MM.1S (cell line): ENCODE results near the gene OSBPL10.

ENCODE experiments used
- DNase-seq: peaks from one replicate; pipeline ENCODE4 v3.0.0-alpha.2; 2015
- H2AFZ ChIP-seq: fragments of 300-600 bp; sonication (generic); 2 replicates; pipeline ENCODE4 v1.6.0; 2016; ENCODE audit warnings: antibody characterized with exemption, low read length
- H3F3A ChIP-seq: fragments of 300-600 bp; sonication (generic); 2 replicates; pipeline ENCODE4 v1.6.1; 2016; ENCODE audit warnings: mild to moderate bottlenecking, antibody characterized with exemption, low read length, moderate library complexity, mixed read lengths; ENCODE audit not compliant: insufficient read depth
- H3K27ac ChIP-seq: fragments of 300-600 bp; sonication (generic); 2 replicates; pipeline ENCODE4 v1.5.1; 2016; ENCODE audit warnings: mild to moderate bottlenecking, low read length
- H3K27me3 ChIP-seq: fragments of 300-600 bp; sonication (generic); replicated peaks from 2 replicates; pipeline ENCODE4 v1.6.0; 2016; ENCODE audit warnings: low read length; ENCODE audit not compliant: insufficient read depth
- H3K36me3 ChIP-seq: fragments of 300-600 bp; sonication (generic); replicated peaks from 2 replicates; pipeline ENCODE4 v1.6.1; 2016; ENCODE audit warnings: mild to moderate bottlenecking, low read length, mixed read lengths; ENCODE audit not compliant: insufficient read depth
- H3K4me1 ChIP-seq: fragments of 300-600 bp; sonication (generic); 2 replicates; pipeline ENCODE4 v1.6.1; 2016; ENCODE audit warnings: low read length, mixed read lengths
- H3K4me2 ChIP-seq: fragments of 300-600 bp; sonication (generic); 2 replicates; pipeline ENCODE4 v1.6.0; 2016; ENCODE audit warnings: low read depth, low read length
- H3K4me3 ChIP-seq: fragments of 300-600 bp; sonication (generic); 2 replicates; pipeline ENCODE4 v1.5.1; 2016; ENCODE audit warnings: low read length, mixed read lengths
- H3K79me2 ChIP-seq: fragments of 300-600 bp; sonication (generic); 2 replicates; pipeline ENCODE4 v1.6.1; 2016; ENCODE audit warnings: mixed run types, low read length, mixed read lengths
- H3K9ac ChIP-seq: fragments of 300-600 bp; sonication (generic); 2 replicates; pipeline ENCODE4 v1.6.1; 2016; ENCODE audit warnings: low read length, mixed read lengths
- H3K9me2 ChIP-seq: fragments of 300-600 bp; sonication (generic); replicated peaks from 2 replicates; pipeline ENCODE4 v1.6.1; 2016; ENCODE audit warnings: mild to moderate bottlenecking, low read length, mixed read lengths; ENCODE audit not compliant: insufficient read depth
- H3K9me3 ChIP-seq: fragments of 300-600 bp; sonication (generic); replicated peaks from 2 replicates; pipeline ENCODE4 v1.6.1; 2016; ENCODE audit warnings: mild to moderate bottlenecking, low read length, mixed read lengths; ENCODE audit not compliant: insufficient read depth
- H4K20me1 ChIP-seq: fragments of 300-600 bp; sonication (generic); 2 replicates; pipeline ENCODE4 v1.6.1; 2016; ENCODE audit warnings: mild to moderate bottlenecking, low read length, moderate library complexity, mixed read lengths; ENCODE audit not compliant: insufficient read depth
- EZH2 ChIP-seq: fragments of 300-600 bp; sonication (generic); optimal IDR thresholded peaks from 2 replicates; pipeline ENCODE3; 2017; ENCODE audit warnings: low read depth, mild to moderate bottlenecking, antibody characterized with exemption, low read length, mixed read lengths
- EZH2phosphoT487 ChIP-seq: fragments of 300-600 bp; sonication (generic); IDR thresholded peaks from 2 replicates; pipeline ENCODE4 v1.6.1; 2018; ENCODE audit warnings: antibody characterized with exemption, low read length
- TF ChIP-seq, protein P1 (sequence below): fragments of 300-600 bp; sonication (generic); IDR thresholded peaks from 2 replicates; pipeline ENCODE4 v1.5.1; 2016; ENCODE audit warnings: antibody characterized with exemption, low read length, mixed read lengths

OSBPL10 gene

GRCh38 chr3:32009101-32009500 lies 28.0 kb upstream of the OSBPL10 start:
- Histone ChIP-seq H3K79me2 (no peaks in the 10 kb centered on the region), H3K9ac (no peak overlapping the region), H3K27me3 (no peaks in the 10 kb centered on the region), H3K4me3 (no peak overlapping the region), H3F3A (no peaks in the 10 kb centered on the region), H4K20me1 (no peaks in the 10 kb centered on the region), H3K4me1 (no peaks in the 10 kb centered on the region), H3K9me3 (no peaks in the 10 kb centered on the region), H3K4me2 (no peak overlapping the region), H3K9me2 (no peaks in the 10 kb centered on the region), H2AFZ (no peak overlapping the region), H3K36me3 (no peaks in the 10 kb centered on the region), H3K27ac (no peak overlapping the region)
- TF ChIP-seq, protein P1, sequence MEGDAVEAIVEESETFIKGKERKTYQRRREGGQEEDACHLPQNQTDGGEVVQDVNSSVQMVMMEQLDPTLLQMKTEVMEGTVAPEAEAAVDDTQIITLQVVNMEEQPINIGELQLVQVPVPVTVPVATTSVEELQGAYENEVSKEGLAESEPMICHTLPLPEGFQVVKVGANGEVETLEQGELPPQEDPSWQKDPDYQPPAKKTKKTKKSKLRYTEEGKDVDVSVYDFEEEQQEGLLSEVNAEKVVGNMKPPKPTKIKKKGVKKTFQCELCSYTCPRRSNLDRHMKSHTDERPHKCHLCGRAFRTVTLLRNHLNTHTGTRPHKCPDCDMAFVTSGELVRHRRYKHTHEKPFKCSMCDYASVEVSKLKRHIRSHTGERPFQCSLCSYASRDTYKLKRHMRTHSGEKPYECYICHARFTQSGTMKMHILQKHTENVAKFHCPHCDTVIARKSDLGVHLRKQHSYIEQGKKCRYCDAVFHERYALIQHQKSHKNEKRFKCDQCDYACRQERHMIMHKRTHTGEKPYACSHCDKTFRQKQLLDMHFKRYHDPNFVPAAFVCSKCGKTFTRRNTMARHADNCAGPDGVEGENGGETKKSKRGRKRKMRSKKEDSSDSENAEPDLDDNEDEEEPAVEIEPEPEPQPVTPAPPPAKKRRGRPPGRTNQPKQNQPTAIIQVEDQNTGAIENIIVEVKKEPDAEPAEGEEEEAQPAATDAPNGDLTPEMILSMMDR = no peak
- TF ChIP-seq EZH2 (no peak), EZH2phosphoT487 (no peak)
- no peak for DNase-seq

- no peaks in the 10 kb centered on the region for H3K36me3 ChIP-seq
- H3K4me1 ChIP-seq = no peaks in the 10 kb centered on the region
- no peak overlapping the region for H3K4me3 ChIP-seq
- no peaks in the 10 kb centered on the region for H3F3A ChIP-seq
- no peaks in the 10 kb centered on the region for H3K27me3 ChIP-seq
- no peaks in the 10 kb centered on the region for H4K20me1 ChIP-seq
- TF ChIP-seq EZH2 (no peak), EZH2phosphoT487 (no peak)
- H3K9me2 ChIP-seq = no peaks in the 10 kb centered on the region
- no peaks in the 10 kb centered on the region for H3K9me3 ChIP-seq
- no peak overlapping the region for H2AFZ ChIP-seq
- no peak for DNase-seq
- no peak overlapping the region for H3K27ac ChIP-seq
- H3K79me2 ChIP-seq = no peaks in the 10 kb centered on the region
- no peak overlapping the region for H3K4me2 ChIP-seq
- H3K9ac ChIP-seq = no peak overlapping the region
These were observed 23.2 kb upstream of the OSBPL10 start for GRCh38 chr3:32004113-32004765.

DNA sequence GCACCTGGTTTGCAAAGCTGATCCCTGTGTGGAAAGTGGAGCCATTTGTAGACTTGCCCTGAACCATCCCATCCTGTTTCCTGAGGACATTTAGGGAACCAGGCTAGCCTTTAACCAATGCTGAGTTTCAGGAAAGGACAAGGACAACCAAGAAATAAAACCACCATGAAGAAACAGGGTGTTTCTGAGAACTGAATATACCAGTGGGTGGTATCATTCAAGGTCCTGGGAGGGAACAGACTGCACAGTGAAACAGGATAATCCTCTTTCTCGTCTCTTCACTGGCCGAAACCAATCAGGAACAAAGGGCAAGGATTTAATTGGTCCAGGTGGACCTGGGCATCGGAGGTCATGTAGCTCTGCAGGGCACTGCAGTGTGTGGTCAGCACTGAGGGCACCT lies 22.3 kb upstream of the OSBPL10 start:
- no peak for DNase-seq
- H3K4me3 ChIP-seq = no peak overlapping the region
- H4K20me1 ChIP-seq = no peaks in the 10 kb centered on the region
- TF ChIP-seq, protein P1 = no peak
- TF ChIP-seq EZH2 = no peak
- TF ChIP-seq EZH2phosphoT487 = no peak
- no peaks in the 10 kb centered on the region for H3K27me3 ChIP-seq
- H3K27ac ChIP-seq = no peak overlapping the region
- H3K9ac ChIP-seq = no peak overlapping the region
- H3K4me1 ChIP-seq = no peaks in the 10 kb centered on the region
- no peaks in the 10 kb centered on the region for H3K79me2 ChIP-seq
- H2AFZ ChIP-seq = no peak overlapping the region
- H3K9me2 ChIP-seq = no peaks in the 10 kb centered on the region
- no peaks in the 10 kb centered on the region for H3K36me3 ChIP-seq
- H3F3A ChIP-seq = no peaks in the 10 kb centered on the region
- no peaks in the 10 kb centered on the region for H3K9me3 ChIP-seq
- H3K4me2 ChIP-seq = no peak overlapping the region
